HepG2 (cell line): ENCODE data around the gene LEAP2. TPM values are rescaled to one million over a fixed set of nuclear protein-coding genes. Genes with fewer than 3 reads are reported as not detected.

Experiments
- DNMT3B ChIP-seq: conservative IDR thresholded peaks from 2 replicates; pipeline ENCODE4 v1.6.1; 2016; ENCODE audit warnings: missing biosample characterization, control low read depth
- DPF2 ChIP-seq: sonication (generic); formaldehyde crosslinking; IDR thresholded peaks from 2 replicates; pipeline ENCODE4 v1.4.0; 2020; ENCODE audit warnings: mild to moderate bottlenecking, low read depth, missing genetic modification reagents, borderline replicate concordance
- KLF13 ChIP-seq: sonication (generic); formaldehyde crosslinking; IDR thresholded peaks from 2 replicates; pipeline ENCODE4 v1.4.0; 2020; ENCODE audit warnings: mild to moderate bottlenecking, missing genetic modification reagents
- MIER3 ChIP-seq: IDR thresholded peaks from 2 replicates; pipeline ENCODE4 v1.6.1; 2016; ENCODE audit warnings: missing compliant biosample characterization, borderline replicate concordance
- MXD4 ChIP-seq: IDR thresholded peaks from 2 replicates; pipeline ENCODE4 v1.6.1; 2016; ENCODE audit warnings: mild to moderate bottlenecking, missing biosample characterization, missing genetic modification reagents
- PRDM10 ChIP-seq: sonication (generic); formaldehyde crosslinking; IDR thresholded peaks from 2 replicates; pipeline ENCODE4 v1.4.0; 2020; ENCODE audit warnings: low read depth, missing genetic modification reagents
- SNAPC2 ChIP-seq: sonication (generic); formaldehyde crosslinking; IDR thresholded peaks from 2 replicates; pipeline ENCODE4 v1.8.1; 2022; ENCODE audit warnings: mild to moderate bottlenecking, missing genetic modification reagents
- SOX5 ChIP-seq: IDR thresholded peaks from 2 replicates; pipeline ENCODE4 v1.6.1; 2016; ENCODE audit warnings: borderline replicate concordance
- TRIM22 ChIP-seq: fragments of 450-650 bp; IDR thresholded peaks from 2 replicates; pipeline ENCODE4 v1.6.1; 2017
- ZBTB20 ChIP-seq: sonication (generic); formaldehyde crosslinking; IDR thresholded peaks from 2 replicates; pipeline ENCODE4 v1.8.1; 2023; ENCODE audit warnings: missing genetic modification reagents, low read depth, mild to moderate bottlenecking, borderline replicate concordance
- ZBTB38 ChIP-seq: sonication (generic); formaldehyde crosslinking; IDR thresholded peaks from 2 replicates; pipeline ENCODE4 v1.5.1; 2020; ENCODE audit warnings: mild to moderate bottlenecking, missing genetic modification reagents
- ZNF34 ChIP-seq: sonication (generic); formaldehyde crosslinking; IDR thresholded peaks from 2 replicates; pipeline ENCODE4 v1.4.0; 2020; ENCODE audit warnings: mild to moderate bottlenecking, missing genetic modification reagents, borderline replicate concordance
- ZNF652 ChIP-seq: IDR thresholded peaks from 2 replicates; pipeline ENCODE4 v1.6.1; 2016; ENCODE audit warnings: low read depth, borderline replicate concordance
- ZNF7 ChIP-seq: IDR thresholded peaks from 2 replicates; pipeline ENCODE4 v1.6.1; 2016; ENCODE audit warnings: missing biosample characterization, missing genetic modification reagents
- ZNF792 ChIP-seq: IDR thresholded peaks from 2 replicates; pipeline ENCODE4 v1.6.1; 2016
- polyA plus RNA-seq, 8 experiments: library from polyadenylated mRNA; depleted of rRNA in 3 of 8; stranded (reverse) in 7 of 8; unstranded in 1 of 8; fragments of >200 nt; fragmentation: Illumina TruSeq in 4 of 8; extraction: Trizol in 4 of 8; gene quantifications; 2 replicates each; pipeline versions ENCODE4 v1.2.1 to v1.2.3, GENCODE V29; 2011 to 2016; ENCODE audit warnings: low read depth in 4 of 8, missing spikeins in 1 of 8, mixed read lengths in 1 of 8; ENCODE audit not compliant: insufficient read depth in 1 of 8
- total RNA-seq, 5 experiments: library from RNA; depleted of rRNA; stranded (reverse); fragments of >200 nt; fragmentation: Illumina TruSeq; extraction: Trizol; gene quantifications; 2 replicates each; pipeline ENCODE4 v1.2.3, GENCODE V29; 2016; ENCODE audit warnings: low read depth in 1 of 5
- TF ChIP-seq, protein P1 (sequence below): IDR thresholded peaks from 2 replicates; pipeline ENCODE4 v1.6.1; 2012; ENCODE audit warnings: low read length, improper control_type of control experiment
- TF ChIP-seq, protein P2 (sequence below): sonication (generic); formaldehyde crosslinking; IDR thresholded peaks from 2 replicates; pipeline ENCODE4 v1.8.1; 2023; ENCODE audit warnings: mild to moderate bottlenecking, missing genetic modification reagents
- TF ChIP-seq, protein P3 (sequence below): sonication (generic); formaldehyde crosslinking; IDR thresholded peaks from 2 replicates; pipeline ENCODE4 v1.4.0; 2020; ENCODE audit warnings: missing genetic modification reagents, borderline replicate concordance

LEAP2 gene
- total and polyA plus RNA-seq, 2 of the 13 experiments (the other 11 are each of a cell fraction or from before 2014, with no cell fraction given) = 23.9 to 51.9 TPM

- TF ChIP-seq, protein P1, sequence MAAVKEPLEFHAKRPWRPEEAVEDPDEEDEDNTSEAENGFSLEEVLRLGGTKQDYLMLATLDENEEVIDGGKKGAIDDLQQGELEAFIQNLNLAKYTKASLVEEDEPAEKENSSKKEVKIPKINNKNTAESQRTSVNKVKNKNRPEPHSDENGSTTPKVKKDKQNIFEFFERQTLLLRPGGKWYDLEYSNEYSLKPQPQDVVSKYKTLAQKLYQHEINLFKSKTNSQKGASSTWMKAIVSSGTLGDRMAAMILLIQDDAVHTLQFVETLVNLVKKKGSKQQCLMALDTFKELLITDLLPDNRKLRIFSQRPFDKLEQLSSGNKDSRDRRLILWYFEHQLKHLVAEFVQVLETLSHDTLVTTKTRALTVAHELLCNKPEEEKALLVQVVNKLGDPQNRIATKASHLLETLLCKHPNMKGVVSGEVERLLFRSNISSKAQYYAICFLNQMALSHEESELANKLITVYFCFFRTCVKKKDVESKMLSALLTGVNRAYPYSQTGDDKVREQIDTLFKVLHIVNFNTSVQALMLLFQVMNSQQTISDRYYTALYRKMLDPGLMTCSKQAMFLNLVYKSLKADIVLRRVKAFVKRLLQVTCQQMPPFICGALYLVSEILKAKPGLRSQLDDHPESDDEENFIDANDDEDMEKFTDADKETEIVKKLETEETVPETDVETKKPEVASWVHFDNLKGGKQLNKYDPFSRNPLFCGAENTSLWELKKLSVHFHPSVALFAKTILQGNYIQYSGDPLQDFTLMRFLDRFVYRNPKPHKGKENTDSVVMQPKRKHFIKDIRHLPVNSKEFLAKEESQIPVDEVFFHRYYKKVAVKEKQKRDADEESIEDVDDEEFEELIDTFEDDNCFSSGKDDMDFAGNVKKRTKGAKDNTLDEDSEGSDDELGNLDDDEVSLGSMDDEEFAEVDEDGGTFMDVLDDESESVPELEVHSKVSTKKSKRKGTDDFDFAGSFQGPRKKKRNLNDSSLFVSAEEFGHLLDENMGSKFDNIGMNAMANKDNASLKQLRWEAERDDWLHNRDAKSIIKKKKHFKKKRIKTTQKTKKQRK = no peak
- TF ChIP-seq, protein P2, sequence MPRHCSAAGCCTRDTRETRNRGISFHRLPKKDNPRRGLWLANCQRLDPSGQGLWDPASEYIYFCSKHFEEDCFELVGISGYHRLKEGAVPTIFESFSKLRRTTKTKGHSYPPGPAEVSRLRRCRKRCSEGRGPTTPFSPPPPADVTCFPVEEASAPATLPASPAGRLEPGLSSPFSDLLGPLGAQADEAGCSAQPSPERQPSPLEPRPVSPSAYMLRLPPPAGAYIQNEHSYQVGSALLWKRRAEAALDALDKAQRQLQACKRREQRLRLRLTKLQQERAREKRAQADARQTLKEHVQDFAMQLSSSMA (CRISPR knock-in tag) = no peak
- TF ChIP-seq MIER3 (CRISPR knock-in tag) (peak; percentile 87; the same call in 1 of the 2 replicates), MXD4 (peak; percentile 71; the same call in 1 of the 2 replicates), ZNF34 (CRISPR knock-in tag) (0 out of 2 replicates have a peak, but pooled peaks have one; percentile 29), SNAPC2 (CRISPR knock-in tag) (0 out of 2 replicates have a peak, but pooled peaks have one; percentile 51), ZNF7 (CRISPR knock-in tag) (0 out of 2 replicates have a peak, but pooled peaks have one; percentile 15), SOX5 (CRISPR knock-in tag) (peak; percentile 74), ZNF652 (CRISPR knock-in tag) (0 out of 2 replicates have a peak, but pooled peaks have one; percentile 7), KLF13 (CRISPR knock-in tag) (no peak), ZNF792 (CRISPR knock-in tag) (peak; percentile 49; the same call in 1 of the 2 replicates), TRIM22 (no peak), DPF2 (CRISPR knock-in tag) (peak; percentile 68; the same call in 1 of the 2 replicates), PRDM10 (CRISPR knock-in tag) (peak; percentile 93), DNMT3B (CRISPR knock-in tag) (0 out of 2 replicates have a peak, but pooled peaks have one; percentile 81), ZBTB38 (CRISPR knock-in tag) (0 out of 2 replicates have a peak, but pooled peaks have one; percentile 25), ZBTB20 (peak; percentile 59; the same call in 1 of the 2 replicates)
- TF ChIP-seq, protein P3, sequence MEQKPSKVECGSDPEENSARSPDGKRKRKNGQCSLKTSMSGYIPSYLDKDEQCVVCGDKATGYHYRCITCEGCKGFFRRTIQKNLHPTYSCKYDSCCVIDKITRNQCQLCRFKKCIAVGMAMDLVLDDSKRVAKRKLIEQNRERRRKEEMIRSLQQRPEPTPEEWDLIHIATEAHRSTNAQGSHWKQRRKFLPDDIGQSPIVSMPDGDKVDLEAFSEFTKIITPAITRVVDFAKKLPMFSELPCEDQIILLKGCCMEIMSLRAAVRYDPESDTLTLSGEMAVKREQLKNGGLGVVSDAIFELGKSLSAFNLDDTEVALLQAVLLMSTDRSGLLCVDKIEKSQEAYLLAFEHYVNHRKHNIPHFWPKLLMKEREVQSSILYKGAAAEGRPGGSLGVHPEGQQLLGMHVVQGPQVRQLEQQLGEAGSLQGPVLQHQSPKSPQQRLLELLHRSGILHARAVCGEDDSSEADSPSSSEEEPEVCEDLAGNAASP (CRISPR knock-in tag) = peak; percentile 77
These were observed 35.6 kb upstream of the LEAP2 start (continued) for GRCh38 chr5:132837868-132838267.
